Gastroesophageal sphincter (tissue), 3 donors: ENCODE results near the gene KIRREL1.

Experiments
- EP300 ChIP-seq: sonication (generic); formaldehyde crosslinking; IDR thresholded peaks from one replicate; pipeline ENCODE4 v1.6.1; 2017; ENCODE audit warnings: antibody characterized with exemption, mild to moderate bottlenecking
- POLR2AphosphoS5 ChIP-seq: sonication (generic); formaldehyde crosslinking; IDR thresholded peaks from one replicate; pipeline ENCODE4 v1.6.1; 2017; ENCODE audit warnings: antibody characterized with exemption
- TF ChIP-seq, protein P1 (sequence below), 4 experiments: fragments of 200-600 bp in 2 of 4; fragments of 450-650 bp in 2 of 4; sonication (generic) in 1 of 4; IDR thresholded peaks; one replicate each; pipeline ENCODE4 v1.5.1; 2017 to 2019; ENCODE audit warnings: antibody characterized with exemption in 4 of 4, mild to moderate bottlenecking in 2 of 4, moderate library complexity in 2 of 4

GRCh38 chr1:158095737-158096335, 102.4 kb downstream of the KIRREL1 start:
- TF ChIP-seq POLR2AphosphoS5 (no peak), EP300 (no peak)
- TF ChIP-seq, protein P1, sequence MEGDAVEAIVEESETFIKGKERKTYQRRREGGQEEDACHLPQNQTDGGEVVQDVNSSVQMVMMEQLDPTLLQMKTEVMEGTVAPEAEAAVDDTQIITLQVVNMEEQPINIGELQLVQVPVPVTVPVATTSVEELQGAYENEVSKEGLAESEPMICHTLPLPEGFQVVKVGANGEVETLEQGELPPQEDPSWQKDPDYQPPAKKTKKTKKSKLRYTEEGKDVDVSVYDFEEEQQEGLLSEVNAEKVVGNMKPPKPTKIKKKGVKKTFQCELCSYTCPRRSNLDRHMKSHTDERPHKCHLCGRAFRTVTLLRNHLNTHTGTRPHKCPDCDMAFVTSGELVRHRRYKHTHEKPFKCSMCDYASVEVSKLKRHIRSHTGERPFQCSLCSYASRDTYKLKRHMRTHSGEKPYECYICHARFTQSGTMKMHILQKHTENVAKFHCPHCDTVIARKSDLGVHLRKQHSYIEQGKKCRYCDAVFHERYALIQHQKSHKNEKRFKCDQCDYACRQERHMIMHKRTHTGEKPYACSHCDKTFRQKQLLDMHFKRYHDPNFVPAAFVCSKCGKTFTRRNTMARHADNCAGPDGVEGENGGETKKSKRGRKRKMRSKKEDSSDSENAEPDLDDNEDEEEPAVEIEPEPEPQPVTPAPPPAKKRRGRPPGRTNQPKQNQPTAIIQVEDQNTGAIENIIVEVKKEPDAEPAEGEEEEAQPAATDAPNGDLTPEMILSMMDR (IDR thresholded peaks at IDR 0.05) = peak in 3 of 4 experiments; percentile 40 to 71 (median 56)
